Esophagus muscularis mucosa (tissue), 2 donors: ENCODE data around the gene ZNF451.

Experiments
- POLR2A ChIP-seq: fragments of 450-650 bp; IDR thresholded peaks from one replicate; pipeline ENCODE4 v1.6.1; 2017; ENCODE audit warnings: antibody characterized with exemption, moderate library complexity, mild to moderate bottlenecking, low read depth
- POLR2AphosphoS5 ChIP-seq, 2 donors: sonication (generic); formaldehyde crosslinking; IDR thresholded peaks; one replicate each; pipeline ENCODE4 v1.6.1; 2017; ENCODE audit warnings: antibody characterized with exemption in 2 of 2

GRCh38 chr6:57137350-57137749 is 47.4 kb downstream of the ZNF451 start:
- TF ChIP-seq POLR2A (no peak), POLR2AphosphoS5 (IDR thresholded peaks at IDR 0.05) (no peak)
